Osteoblast (primary cell): ENCODE measurements around the gene POLDIP3. TPM values are rescaled to one million over a fixed set of nuclear protein-coding genes. Genes with fewer than 3 reads are reported as not detected.

Source experiments
- DNase-seq: peaks from one replicate; pipeline ENCODE4 v3.0.0; 2011; ENCODE audit warnings: low spot score, mixed read lengths; ENCODE audit not compliant: insufficient read length; ENCODE audit errors: missing footprints
- H2AFZ ChIP-seq: 2 replicates; pipeline ENCODE4 v1.6.0; 2011; ENCODE audit warnings: mild to moderate bottlenecking, low read length
- H3K27ac ChIP-seq: 2 replicates; pipeline ENCODE4 v1.5.1; 2011; ENCODE audit warnings: mild to moderate bottlenecking, low read depth, low read length, moderate library complexity
- H3K27me3 ChIP-seq: 2 replicates; pipeline ENCODE4 v1.6.0; 2012; ENCODE audit warnings: mild to moderate bottlenecking, control low read depth, inconsistent platforms, low read length, moderate library complexity; ENCODE audit not compliant: insufficient read depth
- H3K36me3 ChIP-seq: 2 replicates; pipeline ENCODE4 v1.5.1; 2011; ENCODE audit warnings: mild to moderate bottlenecking, low read length, control low read depth, moderate library complexity; ENCODE audit not compliant: insufficient read depth
- H3K4me1 ChIP-seq: 2 replicates; pipeline ENCODE4 v1.5.1; 2011; ENCODE audit warnings: mild to moderate bottlenecking, low read length, control low read depth, moderate library complexity; ENCODE audit not compliant: insufficient read depth
- H3K4me2 ChIP-seq: 2 replicates; pipeline ENCODE4 v1.6.0; 2011; ENCODE audit warnings: mild to moderate bottlenecking, low read length; ENCODE audit not compliant: insufficient read depth
- H3K4me3 ChIP-seq: fragments of 200-600 bp; sonication (generic); 3 replicates; pipeline ENCODE4 v1.5.1; 2012; ENCODE audit warnings: mild to moderate bottlenecking, low read length, inconsistent platforms; ENCODE audit not compliant: insufficient read depth
- H3K79me2 ChIP-seq: 2 replicates; pipeline ENCODE4 v1.6.0; 2012; ENCODE audit warnings: mild to moderate bottlenecking, low read length, control low read depth, inconsistent platforms; ENCODE audit not compliant: insufficient read depth
- H3K9me3 ChIP-seq: 2 replicates; pipeline ENCODE4 v1.5.1; 2011; ENCODE audit warnings: low read depth, low read length, control low read depth
- H4K20me1 ChIP-seq: 2 replicates; pipeline ENCODE4 v1.6.0; 2012; ENCODE audit warnings: mild to moderate bottlenecking, low read length, control low read depth; ENCODE audit not compliant: insufficient read depth
- total RNA-seq: library from RNA; depleted of rRNA; stranded (reverse); fragments of >200 nt; gene quantifications from 2 replicates; pipeline ENCODE4 v1.2.3, GENCODE V29; 2012
- TF ChIP-seq, protein P1 (sequence below): IDR thresholded peaks from 2 replicates; pipeline ENCODE4 v1.5.1; 2011; ENCODE audit warnings: mild to moderate bottlenecking, low read depth, low read length, moderate library complexity; ENCODE audit errors: extremely low read depth

The POLDIP3 gene
- total RNA-seq, 1 donor = 22.4 TPM

DNA sequence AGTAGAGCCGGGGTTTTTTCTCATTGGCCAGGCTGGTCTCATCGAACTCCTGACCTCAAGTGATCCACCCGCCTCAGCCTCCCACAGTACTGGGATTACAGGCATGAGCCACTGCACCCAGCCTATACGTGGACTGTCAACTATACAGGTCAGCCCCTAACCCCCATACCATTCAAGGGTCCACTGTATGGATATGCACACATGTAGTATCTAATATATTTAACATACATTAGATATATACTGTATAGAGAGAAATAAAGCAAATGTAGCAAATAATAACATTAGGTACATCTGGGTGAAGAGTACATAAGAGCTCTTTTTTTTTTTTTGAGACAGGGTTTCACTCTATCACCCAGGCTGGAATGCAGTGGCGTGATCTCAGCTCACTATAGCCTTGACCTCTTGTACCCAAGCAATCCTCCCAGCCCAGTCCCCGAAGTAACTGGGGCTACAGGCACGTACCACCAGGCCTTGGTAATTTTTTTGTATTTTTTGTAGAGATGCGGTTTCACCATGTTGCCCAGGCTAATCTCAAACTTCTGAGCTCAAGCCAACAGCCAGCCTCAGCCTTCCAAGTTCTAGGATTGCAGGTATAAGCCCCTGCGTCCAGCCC lies 27.2 kb upstream of the POLDIP3 start:
- Histone ChIP-seq H3K9me3 (no peaks in the 10 kb centered on the region), H3K36me3 (no peaks in the 10 kb centered on the region), H2AFZ (no peak overlapping the region), H3K4me1 (peaks cover 29% of the 10 kb centered on the region), H3K4me2 (no peak overlapping the region), H4K20me1 (peaks cover 51% of the 10 kb centered on the region), H3K27ac (no peak overlapping the region), H3K27me3 (no peaks in the 10 kb centered on the region), H3K79me2 (peaks cover 94% of the 10 kb centered on the region), H3K4me3 (no peak overlapping the region)
- peak; percentile 18 for DNase-seq
- TF ChIP-seq, protein P1, sequence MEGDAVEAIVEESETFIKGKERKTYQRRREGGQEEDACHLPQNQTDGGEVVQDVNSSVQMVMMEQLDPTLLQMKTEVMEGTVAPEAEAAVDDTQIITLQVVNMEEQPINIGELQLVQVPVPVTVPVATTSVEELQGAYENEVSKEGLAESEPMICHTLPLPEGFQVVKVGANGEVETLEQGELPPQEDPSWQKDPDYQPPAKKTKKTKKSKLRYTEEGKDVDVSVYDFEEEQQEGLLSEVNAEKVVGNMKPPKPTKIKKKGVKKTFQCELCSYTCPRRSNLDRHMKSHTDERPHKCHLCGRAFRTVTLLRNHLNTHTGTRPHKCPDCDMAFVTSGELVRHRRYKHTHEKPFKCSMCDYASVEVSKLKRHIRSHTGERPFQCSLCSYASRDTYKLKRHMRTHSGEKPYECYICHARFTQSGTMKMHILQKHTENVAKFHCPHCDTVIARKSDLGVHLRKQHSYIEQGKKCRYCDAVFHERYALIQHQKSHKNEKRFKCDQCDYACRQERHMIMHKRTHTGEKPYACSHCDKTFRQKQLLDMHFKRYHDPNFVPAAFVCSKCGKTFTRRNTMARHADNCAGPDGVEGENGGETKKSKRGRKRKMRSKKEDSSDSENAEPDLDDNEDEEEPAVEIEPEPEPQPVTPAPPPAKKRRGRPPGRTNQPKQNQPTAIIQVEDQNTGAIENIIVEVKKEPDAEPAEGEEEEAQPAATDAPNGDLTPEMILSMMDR = no peak

DNA sequence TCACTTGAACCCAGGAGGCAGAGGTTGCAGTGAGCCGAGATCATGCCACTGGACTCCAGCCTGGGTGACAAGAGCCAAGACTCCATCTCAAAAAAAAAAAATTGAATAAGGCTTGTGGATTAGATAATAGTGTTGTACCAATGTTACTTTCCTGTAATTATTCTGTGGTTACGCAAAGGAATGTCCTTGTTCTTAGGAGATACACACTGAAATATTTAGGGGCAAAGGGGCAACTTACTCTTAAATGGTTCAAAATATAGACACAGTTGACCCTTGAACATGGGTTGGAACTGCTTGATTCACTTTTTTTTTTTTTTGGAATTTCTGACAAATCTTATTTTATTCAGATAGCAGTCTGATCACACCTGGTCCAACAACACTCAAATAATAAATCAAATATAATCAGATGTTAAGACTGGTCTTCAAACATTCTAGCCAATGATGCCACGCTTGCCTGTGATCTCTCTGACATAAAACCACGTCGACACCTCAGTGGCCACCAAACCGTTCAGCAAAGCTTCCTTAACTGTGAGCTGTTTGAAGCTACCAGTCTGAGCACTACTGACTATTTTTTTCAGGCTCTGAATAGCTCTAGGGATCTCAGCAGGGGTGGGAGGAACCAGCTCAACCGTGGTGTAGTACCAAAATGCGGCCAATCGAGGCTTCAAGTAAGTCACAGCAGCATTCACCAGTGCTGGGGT lies 25.0 kb upstream of the POLDIP3 start:
- H3K36me3 ChIP-seq = peaks cover 5% of the 10 kb centered on the region
- H3K27me3 ChIP-seq = no peaks in the 10 kb centered on the region
- peaks cover 34% of the 10 kb centered on the region for H4K20me1 ChIP-seq
- H3K4me1 ChIP-seq = peaks cover 21% of the 10 kb centered on the region
- DNase-seq = peak; percentile 83
- H3K4me2 ChIP-seq = no peak overlapping the region
- TF ChIP-seq, protein P1 = no peak
- H3K79me2 ChIP-seq = peaks cover 84% of the 10 kb centered on the region
- no peak overlapping the region for H3K27ac ChIP-seq
- no peaks in the 10 kb centered on the region for H3K9me3 ChIP-seq
- no peak overlapping the region for H2AFZ ChIP-seq
- H3K4me3 ChIP-seq = no peak overlapping the region

DNA sequence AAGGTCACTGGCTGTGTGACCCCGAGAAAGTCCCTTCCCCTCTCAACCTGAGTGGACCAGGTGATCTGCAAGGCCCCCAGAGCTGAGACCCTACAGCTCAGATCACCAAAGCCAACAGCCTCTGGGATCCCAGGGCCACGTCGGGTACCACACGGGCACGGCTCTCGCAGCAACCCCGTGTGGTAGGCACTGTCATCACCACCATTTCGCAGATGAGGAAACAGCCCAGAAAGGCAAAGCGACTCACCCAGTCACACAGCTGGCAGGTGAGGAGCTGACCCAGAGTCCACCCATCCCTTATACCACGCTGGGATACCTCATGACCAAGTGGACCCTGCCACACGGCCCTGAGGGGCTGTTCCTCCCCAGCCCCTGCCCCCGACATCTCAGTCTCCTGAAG lies 22.9 kb upstream of the POLDIP3 start:
- TF ChIP-seq, protein P1 = no peak
- H3K4me1 ChIP-seq = peaks cover 13% of the 10 kb centered on the region
- no peak overlapping the region for H3K4me3 ChIP-seq
- H3K4me2 ChIP-seq = no peak overlapping the region
- no peaks in the 10 kb centered on the region for H3K9me3 ChIP-seq
- no peaks in the 10 kb centered on the region for H3K27me3 ChIP-seq
- H4K20me1 ChIP-seq = peaks cover 14% of the 10 kb centered on the region
- no peak overlapping the region for H2AFZ ChIP-seq
- DNase-seq = no peak
- H3K36me3 ChIP-seq = peaks cover 16% of the 10 kb centered on the region
- H3K27ac ChIP-seq = peak overlapping the region; percentile 39
- H3K79me2 ChIP-seq = peaks cover 76% of the 10 kb centered on the region

DNA sequence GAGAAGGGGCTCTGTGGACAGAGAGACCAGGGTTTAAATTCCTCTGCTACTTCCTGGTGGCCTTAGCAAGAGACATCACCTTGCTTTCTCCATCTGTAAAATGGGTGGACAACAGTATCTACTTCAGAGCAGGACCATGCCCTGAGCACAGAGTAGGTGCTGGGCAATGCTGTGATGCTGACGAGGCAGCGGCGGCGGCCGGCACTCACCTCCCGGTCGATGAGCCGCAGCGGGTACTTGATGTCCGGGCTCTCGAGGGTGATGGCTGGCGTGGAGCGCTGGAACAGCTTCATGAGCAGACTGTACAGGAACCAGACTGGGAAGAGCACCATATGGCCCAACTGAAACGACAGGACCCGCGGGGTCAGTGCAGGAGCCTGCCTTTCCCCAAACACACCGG lies 21.8 kb upstream of the POLDIP3 start:
- H3K4me3 ChIP-seq = no peak overlapping the region
- peaks cover 17% of the 10 kb centered on the region for H4K20me1 ChIP-seq
- DNase-seq = peak; percentile 6
- no peak overlapping the region for H2AFZ ChIP-seq
- H3K36me3 ChIP-seq = peaks cover 22% of the 10 kb centered on the region
- H3K9me3 ChIP-seq = no peaks in the 10 kb centered on the region
- H3K4me2 ChIP-seq = no peak overlapping the region
- H3K27me3 ChIP-seq = no peaks in the 10 kb centered on the region
- peak overlapping the region; percentile 92 for H3K27ac ChIP-seq
- TF ChIP-seq, protein P1 = no peak
- H3K79me2 ChIP-seq = peaks cover 76% of the 10 kb centered on the region
- H3K4me1 ChIP-seq = peaks cover 13% of the 10 kb centered on the region
